ENCODE results near the gene SFT2D1.
A peak's percentile ranks its signal among the peaks of the same experiment; 100 is the strongest.
"Not testable (repeated sequence)": the region's sequence is repeated elsewhere in the genome, so short reads cannot be mapped to it uniquely, and the experiment has no call there.

SFT2D1 gene
- 20.8 to 22.5 reads per million in 2 donors for total RNA-seq

DNA sequence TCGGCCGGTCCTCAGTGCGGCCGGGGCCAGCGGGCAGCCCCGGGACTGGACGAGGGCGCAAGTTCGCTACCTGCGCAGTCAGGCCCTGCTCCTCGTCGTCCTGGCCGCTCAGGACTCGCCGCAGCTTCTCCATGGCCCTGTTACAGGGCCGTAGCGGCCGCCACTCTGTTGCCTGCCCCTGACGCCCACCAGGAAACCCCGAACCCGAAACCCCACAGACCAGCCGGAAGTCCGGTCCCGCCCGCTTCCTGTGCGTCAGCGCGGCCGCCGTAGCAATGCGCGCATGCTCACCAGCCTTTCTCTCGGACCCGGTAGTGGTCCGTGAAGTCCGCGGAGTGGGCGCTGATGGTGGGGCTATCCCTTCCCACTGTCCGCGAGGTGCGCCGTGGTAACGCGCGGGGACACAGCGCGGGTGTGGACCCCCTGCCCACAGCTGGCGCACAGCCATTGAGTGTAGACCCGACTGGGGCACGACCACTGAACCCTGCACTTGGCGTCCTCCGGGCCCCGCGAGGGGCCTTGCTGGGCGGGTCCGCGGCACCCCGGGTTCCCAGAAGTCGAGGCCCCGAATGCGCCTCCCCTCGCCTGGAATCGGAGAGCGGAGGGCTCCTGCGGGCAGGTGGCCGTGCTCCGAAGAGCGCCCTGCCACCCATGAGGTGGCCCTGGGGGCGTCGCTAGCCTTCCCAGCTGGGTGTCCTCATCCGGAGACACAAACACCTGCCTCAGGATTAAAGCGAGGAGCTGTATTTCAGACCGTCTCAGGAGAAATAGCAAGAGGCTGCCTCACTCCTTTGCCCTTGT lies at the start of gene SFT2D1:
TSS of gene SFT2D1 (minus strand) at position 197 of the 801 bp plus-strand sequence. CDS start at position 133, 64 bp downstream.
- DNase-seq: peak; percentile 53

GRCh38 chr6:166389119-166389518 lies 46.8 kb upstream of the SFT2D1 start:
- no peak for DNase-seq

DNA sequence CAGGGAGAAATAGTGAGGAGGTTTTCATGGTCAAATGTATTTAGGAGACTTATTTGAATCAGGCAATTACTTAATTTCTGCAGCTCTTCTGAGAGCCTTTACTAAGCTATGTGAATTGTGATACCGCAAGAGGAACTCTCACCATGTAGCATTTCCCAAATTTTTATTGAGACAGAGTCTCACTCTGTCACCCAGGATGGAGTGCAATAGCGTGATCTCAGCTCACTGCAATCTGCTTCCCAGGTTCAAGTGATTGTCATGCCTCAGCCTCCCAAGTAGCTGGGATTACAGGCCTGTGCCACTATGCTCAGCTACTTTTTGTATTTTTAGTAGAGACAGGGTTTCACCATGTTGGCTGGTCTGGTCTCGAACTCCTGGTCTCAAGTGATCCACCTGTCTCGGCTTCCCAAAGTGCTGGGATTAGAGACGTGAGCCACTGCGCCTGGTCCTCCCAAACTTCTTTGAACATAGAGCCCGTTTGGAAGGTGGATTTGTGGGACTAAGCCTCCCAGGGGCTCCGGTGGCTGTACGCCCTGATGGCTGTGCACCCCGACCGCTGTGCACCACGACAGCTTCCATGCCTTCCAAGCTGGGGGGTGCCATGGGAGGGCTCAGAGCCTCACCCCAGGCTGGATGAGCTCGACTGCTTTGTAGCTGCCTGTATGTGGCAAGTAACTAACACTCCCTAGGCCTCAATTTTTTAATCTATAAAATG lies 46.1 kb upstream of the SFT2D1 start:
- no peak for DNase-seq

GRCh38 chr6:166387642-166388289 lies 45.4 kb upstream of the SFT2D1 start:
- DNase-seq: no peak

- DNase-seq: not testable (repeated sequence)
Measured at GRCh38 chr6:166387098-166387497, 44.8 kb upstream of the SFT2D1 start.

DNA sequence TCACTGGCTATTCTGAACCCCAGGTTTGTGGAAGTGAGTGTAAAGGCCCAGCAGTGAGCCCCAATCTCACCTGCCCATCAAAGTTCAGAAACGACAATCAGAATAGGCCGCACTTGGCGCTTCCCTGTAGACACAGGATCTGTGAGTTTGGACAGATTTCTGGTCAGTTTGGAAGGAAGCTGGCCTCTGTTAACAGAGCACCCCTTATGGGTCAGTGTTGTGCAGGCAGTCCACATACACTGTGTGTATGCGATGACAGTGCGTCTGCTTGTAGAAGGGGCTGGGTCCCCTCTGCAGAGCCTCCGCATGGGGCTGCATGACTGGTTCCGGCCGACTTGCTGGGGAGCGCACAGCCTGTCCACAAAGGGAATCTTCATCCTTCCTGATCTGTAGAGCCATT lies 43.8 kb upstream of the SFT2D1 start:
- DNase-seq: no peak

DNA sequence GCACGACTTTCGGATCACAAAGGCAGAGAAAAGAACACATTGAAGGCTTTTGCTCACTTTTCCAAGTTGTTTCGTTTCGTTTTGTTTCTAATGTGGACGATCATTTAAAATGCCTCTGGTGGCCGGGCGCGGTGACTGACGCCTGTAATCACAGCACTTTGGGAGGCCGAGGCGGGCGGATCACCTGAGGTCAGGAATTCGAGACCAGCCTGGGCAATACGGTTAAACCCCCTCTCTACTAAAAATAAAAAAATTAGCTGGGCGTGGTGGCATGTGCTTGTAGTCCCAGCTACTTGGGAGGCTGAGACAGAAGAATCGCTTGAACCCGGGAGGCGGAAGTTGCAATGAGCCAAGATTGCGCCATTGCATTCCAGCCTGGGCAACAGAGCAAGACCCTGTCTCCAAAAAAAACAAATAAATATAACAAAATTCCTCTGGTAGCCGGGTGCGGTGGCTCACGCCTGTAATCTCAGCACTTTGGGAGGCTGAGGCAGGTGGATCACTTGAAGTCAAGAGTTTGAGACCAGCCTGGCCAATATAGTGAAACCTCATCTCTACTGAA lies 41.5 kb upstream of the SFT2D1 start:
- not testable (repeated sequence) for DNase-seq

GRCh38 chr6:166382933-166383801 lies 40.8 kb upstream of the SFT2D1 start, which contains the start of gene MPC1:
Gene MPC1, minus strand, starts transcription at chr6:166382940. Its CDS starts 64 bp downstream, at chr6:166382876.
- DNase-seq: peak; percentile 93

DNA sequence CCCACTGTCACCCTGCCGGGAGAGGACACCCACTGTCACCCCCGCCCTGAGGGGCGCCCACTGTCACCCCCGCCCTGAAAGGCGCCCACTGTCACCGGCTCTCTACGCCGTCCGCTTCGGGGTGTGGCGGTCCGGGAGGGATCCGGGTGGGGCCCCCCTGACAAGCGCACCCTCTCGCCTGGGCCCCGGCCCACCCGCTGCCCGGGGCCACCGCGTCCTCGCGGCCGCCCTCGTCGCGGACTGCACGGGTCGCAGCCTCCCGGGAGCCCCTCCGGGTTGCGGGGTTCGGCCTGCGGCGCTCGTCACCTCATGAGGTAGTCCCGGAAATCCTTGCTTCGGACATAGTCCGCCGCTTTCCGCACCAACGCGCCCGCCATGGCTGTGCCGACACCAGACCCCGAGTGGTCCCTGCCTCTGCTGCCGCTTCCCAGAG lies 40.2 kb upstream of the SFT2D1 start:
- no peak for DNase-seq

DNA sequence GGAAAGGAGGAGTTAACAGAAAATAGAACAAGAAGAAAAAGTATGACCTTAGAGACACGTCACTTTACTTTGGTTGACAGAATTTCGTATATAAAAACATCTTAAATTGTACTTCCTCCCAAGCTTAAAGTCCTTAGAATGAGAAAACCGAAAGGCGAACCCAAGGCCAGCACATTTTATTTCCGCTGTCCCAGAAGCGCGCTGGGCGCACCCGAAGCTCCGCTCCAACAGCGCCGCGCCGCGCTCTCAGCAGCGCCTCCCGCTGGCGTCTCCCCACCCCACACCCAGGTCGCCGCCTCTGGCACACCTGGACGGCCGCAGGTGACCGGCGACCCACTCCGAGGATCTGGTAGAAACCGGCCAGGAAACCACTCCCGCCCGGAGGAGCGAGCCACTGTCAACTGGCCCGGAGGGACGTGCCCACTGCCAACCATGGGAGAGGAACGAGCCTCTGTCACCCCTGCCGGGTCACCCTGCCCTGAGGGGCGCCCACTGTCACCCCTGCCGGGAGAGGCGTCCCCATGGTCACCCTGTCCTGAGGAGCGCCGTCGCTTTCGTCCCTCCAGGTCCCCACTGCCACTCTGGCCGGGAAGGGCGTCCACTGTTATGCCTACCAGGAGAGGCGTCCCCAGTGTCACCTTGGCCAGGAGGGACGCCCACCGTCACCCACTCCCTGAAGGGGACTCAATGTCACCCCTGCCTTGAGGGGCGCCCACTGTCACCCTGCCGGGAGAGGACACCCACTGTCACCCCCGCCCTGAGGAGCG lies 39.6 kb upstream of the SFT2D1 start:
- DNase-seq: peak; percentile 28

DNA sequence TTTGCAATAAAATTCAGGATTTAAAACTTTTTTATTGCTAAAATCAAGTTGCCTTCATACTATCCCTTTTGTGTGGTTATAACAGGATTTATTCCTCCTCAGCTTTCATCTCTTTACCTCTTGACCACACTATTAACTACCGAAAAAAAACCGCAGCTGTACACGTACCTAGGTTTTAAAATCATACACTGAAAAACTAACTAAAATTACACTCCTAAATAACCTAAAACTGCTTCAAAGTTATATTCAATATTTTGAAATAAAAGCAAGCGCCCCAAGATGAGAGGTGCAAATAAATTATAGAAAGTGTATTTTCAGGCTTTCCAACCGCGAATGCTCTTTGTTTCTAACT lies 39.0 kb upstream of the SFT2D1 start:
- no peak for DNase-seq

DNA sequence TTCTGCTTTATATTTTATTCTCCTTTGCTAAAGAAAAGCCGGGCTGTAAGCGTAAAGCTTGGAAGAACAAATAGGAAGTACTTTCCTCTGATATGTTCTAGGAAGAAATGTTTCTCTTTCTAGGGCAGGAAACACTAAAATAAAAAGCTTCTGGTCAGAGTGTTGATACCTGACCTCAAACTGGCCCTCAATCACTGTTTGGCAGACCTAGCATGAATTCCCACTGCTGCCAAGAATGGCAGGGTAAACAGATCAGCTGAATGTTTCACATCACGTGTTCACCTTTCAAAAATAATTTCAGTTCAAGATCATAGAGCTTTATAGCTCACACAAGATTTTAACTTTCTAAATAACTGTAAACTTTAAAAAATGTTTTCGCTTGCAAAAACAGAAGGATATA lies 37.5 kb upstream of the SFT2D1 start:
- DNase-seq: no peak

DNA sequence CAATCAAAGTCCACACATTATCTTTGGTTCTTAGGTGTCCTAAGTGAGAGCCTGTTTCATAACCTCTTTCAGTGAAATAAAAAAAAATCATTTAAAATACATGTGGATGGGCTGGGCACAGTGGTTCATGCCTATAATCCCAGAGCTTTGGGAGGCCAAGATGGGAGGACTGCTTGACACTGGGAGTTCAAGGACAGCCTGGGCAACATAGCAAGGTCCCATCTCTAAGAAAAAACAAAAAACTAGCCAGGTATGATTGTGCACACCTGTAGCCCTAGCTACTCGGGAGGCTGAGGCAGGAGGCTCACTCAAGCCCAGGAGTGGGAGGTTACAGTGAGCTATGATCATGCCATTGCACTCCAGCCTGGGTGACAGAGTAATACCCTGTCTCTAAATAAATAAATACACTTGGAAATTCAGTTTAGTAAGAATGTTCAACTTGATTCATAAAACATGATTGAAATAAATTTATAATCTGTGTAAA lies 36.8 kb upstream of the SFT2D1 start:
- no peak for DNase-seq

GRCh38 chr6:166377721-166378120 lies 35.4 kb upstream of the SFT2D1 start:
- DNase-seq: no peak

GRCh38 chr6:166375013-166375412 lies 32.7 kb upstream of the SFT2D1 start:
- no peak for DNase-seq

DNA sequence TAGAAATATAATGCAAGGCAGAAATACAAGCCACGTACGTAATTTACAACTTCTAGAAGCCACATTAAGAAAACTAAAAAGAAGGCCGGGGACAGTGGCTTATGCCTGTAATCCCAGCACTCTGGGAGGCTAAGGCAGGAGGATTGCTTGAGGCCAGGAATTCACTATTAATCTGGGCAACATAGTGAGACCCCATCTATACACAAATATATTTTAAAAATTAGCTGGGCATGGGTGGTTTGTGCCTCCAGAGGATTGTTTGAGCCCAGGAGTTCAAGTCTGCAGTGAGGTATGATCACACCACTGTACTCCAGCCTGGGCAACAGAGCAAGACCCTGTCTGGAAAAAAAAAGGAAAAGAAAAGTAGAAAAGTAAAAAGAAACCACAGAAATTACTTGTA lies 28.1 kb upstream of the SFT2D1 start:
- no peak for DNase-seq

DNA sequence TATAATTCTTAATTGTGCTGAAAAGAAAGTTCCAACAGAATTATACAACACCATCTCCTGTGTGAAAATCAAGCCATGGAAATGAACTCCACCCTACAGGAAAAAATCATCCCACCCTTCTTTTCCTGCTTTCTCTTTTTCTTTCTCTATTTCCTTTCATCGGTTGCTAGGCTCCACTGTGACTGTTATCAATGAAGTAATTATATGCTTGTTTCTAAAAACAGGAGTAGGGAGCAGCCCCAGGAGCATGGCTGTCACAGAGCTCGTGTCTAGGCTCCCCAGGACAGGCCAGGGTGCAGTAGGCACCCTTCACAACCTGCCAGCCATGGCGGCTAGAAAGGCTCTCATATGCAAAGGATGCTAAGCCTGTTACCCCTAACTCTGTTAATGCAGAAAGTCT lies 27.4 kb upstream of the SFT2D1 start:
- no peak for DNase-seq

- no peak for DNase-seq
Measured at GRCh38 chr6:166366921-166367320, 24.6 kb upstream of the SFT2D1 start.

DNA sequence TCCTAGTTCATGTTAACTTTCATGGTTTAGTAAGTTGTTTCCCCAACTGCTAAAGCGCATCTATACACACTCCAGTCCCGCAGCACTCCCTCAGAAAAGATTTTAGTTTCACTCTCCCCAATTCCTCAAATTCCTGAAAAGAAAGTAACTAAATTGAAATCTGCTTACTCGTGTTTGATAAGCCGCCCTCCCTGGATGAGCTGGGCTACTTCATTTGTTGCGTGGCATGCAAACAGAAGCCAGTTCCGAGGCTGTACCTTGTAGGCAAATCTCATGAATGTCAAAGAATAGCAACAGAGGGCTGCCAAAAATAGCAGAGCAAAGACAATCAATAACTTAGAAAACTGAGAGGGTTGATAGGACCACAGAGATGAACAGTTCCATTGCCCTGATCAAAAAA lies 23.5 kb upstream of the SFT2D1 start:
- DNase-seq: no peak

DNA sequence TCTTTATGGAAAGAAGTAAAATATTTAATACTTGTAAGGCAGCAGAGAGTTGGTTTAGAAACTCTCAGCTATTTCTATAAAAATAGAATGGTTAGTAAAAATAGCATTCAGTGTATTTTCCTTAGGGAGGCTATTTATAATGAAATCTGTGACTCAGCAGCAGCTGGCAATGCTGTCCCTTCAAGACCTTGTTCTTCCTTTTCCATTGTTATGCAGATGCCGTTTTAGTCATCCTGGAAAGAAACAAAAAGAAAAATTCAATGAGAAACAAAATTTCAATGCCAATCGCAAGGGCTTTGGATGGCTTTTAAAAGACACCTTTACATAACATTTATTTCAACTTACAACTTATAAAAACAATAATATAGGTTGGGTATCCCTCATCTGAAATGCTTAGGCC lies 22.9 kb upstream of the SFT2D1 start:
- no peak for DNase-seq

- no peak for DNase-seq
Measured at GRCh38 chr6:166364456-166364855, 22.1 kb upstream of the SFT2D1 start.

Measured in activated gamma-delta T cell (primary cell).